ENCODE results near the gene MCF2L2. TPM values are rescaled to one million over a fixed set of nuclear protein-coding genes. Genes with fewer than 3 reads are reported as not detected.
A peak's percentile ranks its signal among the peaks of the same experiment; 100 is the strongest.

Gene MCF2L2
- total and polyA plus RNA-seq, 2 donors from 2014 or later = 0.32 to 1.7 TPM

DNA sequence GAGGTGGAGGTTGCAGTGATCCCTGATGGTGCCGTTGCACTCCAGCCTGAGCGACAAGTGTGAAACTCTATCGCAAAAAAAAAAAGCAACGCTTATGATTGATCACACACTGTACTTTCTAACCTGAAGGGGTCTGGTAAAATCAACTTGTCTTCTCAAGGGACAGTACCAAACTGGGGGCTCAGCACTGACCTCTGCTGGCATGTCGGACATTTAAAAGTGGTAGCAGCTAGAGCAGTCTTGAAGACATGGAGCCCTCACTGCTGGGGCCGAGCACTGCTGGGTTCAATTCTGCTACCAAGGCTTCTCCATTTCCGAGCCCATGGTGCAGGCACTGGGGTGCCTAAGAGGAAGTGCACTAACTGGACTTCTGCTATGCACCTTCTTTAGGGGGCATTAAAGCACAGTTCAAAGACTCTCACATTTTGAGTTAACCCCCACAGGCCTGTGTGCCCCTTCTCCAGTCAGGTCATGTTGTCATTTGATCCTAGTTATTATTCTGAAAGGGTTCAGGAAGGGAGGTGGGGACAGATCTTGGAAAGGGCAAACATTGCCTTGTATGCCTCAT, 239.4 kb downstream of the MCF2L2 start:
- Histone ChIP-seq H3K27ac (ENCODE audit: low read depth in 2 of 2, low read length in 2 of 2) (no peak overlapping the region), H3K9me3 (ENCODE audit: control insufficient read depth in 2 of 3, insufficient read depth in 1 of 3, low read length in 3 of 3) (no peaks in the 10 kb centered on the region), H3K27me3 (ENCODE audit: control insufficient read depth, insufficient read depth, low read length) (no peaks in the 10 kb centered on the region), H3K9ac (ENCODE audit: low read length in 3 of 3) (no peak overlapping the region), H3K4me3 (ENCODE audit: low read length in 3 of 3) (no peak overlapping the region), H3K36me3 (ENCODE audit: control insufficient read depth in 2 of 3, insufficient read depth in 3 of 3, low read length in 3 of 3) (no peaks in the 10 kb centered on the region), H3K4me1 (ENCODE audit: control insufficient read depth in 2 of 3, insufficient read depth in 2 of 3, low read depth in 1 of 3, low read length in 3 of 3) (peaks cover 0 to 6% (median 0%) of the 10 kb centered on the region in 3 donors)
- no peak for FAIRE-seq
- peak; percentile 28 for TF ChIP-seq CTCF (IDR thresholded peaks at IDR 0.05; ENCODE audit: borderline replicate concordance, extremely low read depth, insufficient read depth)
- peak in 3 of 5 donors; percentile 38 to 52 (median 48) for DNase-seq
- intact Hi-C loops (cut with DNase I) = no loop called here

GRCh38 chr3:183185696-183186095, 242.7 kb downstream of the MCF2L2 start:
- Histone ChIP-seq H3K4me3 (ENCODE audit: low read length in 3 of 3) (no peak overlapping the region), H3K4me1 (ENCODE audit: control insufficient read depth in 2 of 3, insufficient read depth in 2 of 3, low read depth in 1 of 3, low read length in 3 of 3) (peaks cover 0 to 6% (median 0%) of the 10 kb centered on the region in 3 donors), H3K27me3 (ENCODE audit: control insufficient read depth, insufficient read depth, low read length) (no peaks in the 10 kb centered on the region), H3K9me3 (ENCODE audit: control insufficient read depth in 2 of 3, insufficient read depth in 1 of 3, low read length in 3 of 3) (no peaks in the 10 kb centered on the region), H3K36me3 (ENCODE audit: control insufficient read depth in 2 of 3, insufficient read depth in 3 of 3, low read length in 3 of 3) (no peaks in the 10 kb centered on the region), H3K27ac (ENCODE audit: low read depth in 2 of 2, low read length in 2 of 2) (no peak overlapping the region), H3K9ac (ENCODE audit: low read length in 3 of 3) (peak overlapping the region in 1 of 3 donors; percentile 46)
- DNase-seq (peak in 1 of 5 donors; percentile 31), FAIRE-seq (no peak)
- no peak for TF ChIP-seq CTCF (IDR thresholded peaks at IDR 0.05; ENCODE audit: borderline replicate concordance, extremely low read depth, insufficient read depth)
- intact Hi-C loops (cut with DNase I) = no loop called here

GRCh38 chr3:183182732-183183610, 245.4 kb downstream of the MCF2L2 start:
- Histone ChIP-seq H3K4me3 (ENCODE audit: low read length in 3 of 3) (no peak overlapping the region), H3K27ac (ENCODE audit: low read depth in 2 of 2, low read length in 2 of 2) (no peak overlapping the region), H3K27me3 (ENCODE audit: control insufficient read depth, insufficient read depth, low read length) (no peaks in the 10 kb centered on the region), H3K9ac (ENCODE audit: low read length in 3 of 3) (no peak overlapping the region), H3K9me3 (ENCODE audit: control insufficient read depth in 2 of 3, insufficient read depth in 1 of 3, low read length in 3 of 3) (no peaks in the 10 kb centered on the region), H3K36me3 (ENCODE audit: control insufficient read depth in 2 of 3, insufficient read depth in 3 of 3, low read length in 3 of 3) (no peaks in the 10 kb centered on the region), H3K4me1 (ENCODE audit: control insufficient read depth in 2 of 3, insufficient read depth in 2 of 3, low read depth in 1 of 3, low read length in 3 of 3) (peaks cover 0 to 6% (median 5%) of the 10 kb centered on the region in 3 donors)
- intact Hi-C loops (cut with DNase I) = loop anchor here (5.0 kb wide), 1 partner anchor 204 kb away; no protein-coding TSS in a partner anchor
- FAIRE-seq = no peak
- TF ChIP-seq CTCF (IDR thresholded peaks at IDR 0.05; ENCODE audit: borderline replicate concordance, extremely low read depth, insufficient read depth) = no peak
- no peak for DNase-seq

Data from kidney (tissue), 14 donors.